Prostate gland (tissue), 2 donors: ENCODE results near the gene UST.

Source experiments
- POLR2A ChIP-seq: fragments of 450-650 bp; IDR thresholded peaks from one replicate; pipeline ENCODE4 v1.6.1; 2016; ENCODE audit warnings: antibody characterized with exemption, mild to moderate bottlenecking
- POLR2AphosphoS5 ChIP-seq: sonication (generic); formaldehyde crosslinking; IDR thresholded peaks from one replicate; pipeline ENCODE4 v1.6.1; 2017; ENCODE audit warnings: antibody characterized with exemption
- TF ChIP-seq, protein P1 (sequence below), 4 experiments: fragments of 200-600 bp in 2 of 4; fragments of 450-650 bp in 2 of 4; sonication (generic) in 2 of 4; IDR thresholded peaks; 1 replicate in 3 of 4; 2 replicates in 1 of 4; pipeline ENCODE4 v1.5.1; 2016 to 2019; ENCODE audit warnings: antibody characterized with exemption in 4 of 4, mild to moderate bottlenecking in 2 of 4, moderate library complexity in 2 of 4

DNA sequence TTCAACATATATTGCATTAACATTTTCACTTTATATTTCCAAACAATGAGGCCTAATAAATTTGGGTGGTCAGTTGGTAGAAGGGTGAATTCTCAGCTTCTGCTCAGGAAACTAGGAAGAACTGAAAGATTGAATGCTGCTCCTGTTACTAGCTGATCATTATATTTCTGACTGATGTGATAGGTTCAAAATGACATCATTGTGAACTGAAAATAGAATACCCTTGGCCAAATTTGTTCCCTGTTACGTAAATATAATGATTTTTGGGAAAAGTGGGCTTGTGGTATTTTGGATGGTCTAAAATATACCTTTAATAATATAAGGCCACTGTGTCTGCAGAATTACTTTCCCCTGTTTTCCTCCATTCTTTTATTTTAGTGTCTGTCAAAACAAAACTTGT lies 2.8 kb downstream of the UST start:
- no peak for TF ChIP-seq POLR2AphosphoS5
- TF ChIP-seq POLR2A: no peak
- TF ChIP-seq, protein P1, sequence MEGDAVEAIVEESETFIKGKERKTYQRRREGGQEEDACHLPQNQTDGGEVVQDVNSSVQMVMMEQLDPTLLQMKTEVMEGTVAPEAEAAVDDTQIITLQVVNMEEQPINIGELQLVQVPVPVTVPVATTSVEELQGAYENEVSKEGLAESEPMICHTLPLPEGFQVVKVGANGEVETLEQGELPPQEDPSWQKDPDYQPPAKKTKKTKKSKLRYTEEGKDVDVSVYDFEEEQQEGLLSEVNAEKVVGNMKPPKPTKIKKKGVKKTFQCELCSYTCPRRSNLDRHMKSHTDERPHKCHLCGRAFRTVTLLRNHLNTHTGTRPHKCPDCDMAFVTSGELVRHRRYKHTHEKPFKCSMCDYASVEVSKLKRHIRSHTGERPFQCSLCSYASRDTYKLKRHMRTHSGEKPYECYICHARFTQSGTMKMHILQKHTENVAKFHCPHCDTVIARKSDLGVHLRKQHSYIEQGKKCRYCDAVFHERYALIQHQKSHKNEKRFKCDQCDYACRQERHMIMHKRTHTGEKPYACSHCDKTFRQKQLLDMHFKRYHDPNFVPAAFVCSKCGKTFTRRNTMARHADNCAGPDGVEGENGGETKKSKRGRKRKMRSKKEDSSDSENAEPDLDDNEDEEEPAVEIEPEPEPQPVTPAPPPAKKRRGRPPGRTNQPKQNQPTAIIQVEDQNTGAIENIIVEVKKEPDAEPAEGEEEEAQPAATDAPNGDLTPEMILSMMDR (IDR thresholded peaks at IDR 0.05): no peak
